AG04450 (cell line): Measurements from ENCODE around the gene UPK1B. TPM values are rescaled to one million over a fixed set of nuclear protein-coding genes. Genes with fewer than 3 reads are reported as not detected.

Experiments
- CTCF ChIA-PET: fragments of 300-600, 350-600 bp; formaldehyde crosslinking; extraction: SDS; loops from one replicate; lab custom pipeline; 2022; ENCODE audit warnings: antibody characterized with exemption, inconsistent platforms; lab: Charles Lee
- POLR2A ChIA-PET: fragments of 350-600 bp; formaldehyde crosslinking; extraction: SDS; loops from one replicate; lab custom pipeline; 2021; ENCODE audit warnings: antibody characterized with exemption, inconsistent platforms; lab: Yijun Ruan, JAX
- DNase-seq: peaks from one replicate; pipeline ENCODE4 v3.0.0-alpha.2; 2011; ENCODE audit warnings: low read depth, low spot score
- H3K27ac ChIP-seq: one replicate; pipeline ENCODE4 v1.5.1; 2012; ENCODE audit warnings: low read depth, low read length, control low read depth
- H3K27me3 ChIP-seq: one replicate; pipeline ENCODE4 v1.6.0; 2012; ENCODE audit warnings: low read length; ENCODE audit not compliant: control insufficient read depth, insufficient read depth
- H3K4me3 ChIP-seq: 2 replicates; pipeline ENCODE4 v1.5.1; 2011; ENCODE audit warnings: mild to moderate bottlenecking, low read depth, low read length, control low read depth
- H3K9me3 ChIP-seq: 2 replicates; pipeline ENCODE4 v1.5.1; 2012; ENCODE audit warnings: low read length; ENCODE audit not compliant: control insufficient read depth, insufficient read depth
- CTCF ChIP-seq: IDR thresholded peaks from 2 replicates; pipeline ENCODE4 v1.5.1; 2011; ENCODE audit warnings: low read depth, low read length, control low read depth, inconsistent platforms
- polyA plus RNA-seq: library from polyadenylated mRNA; depleted of rRNA; stranded (reverse); fragments of >200 nt; gene quantifications from 2 replicates; pipeline ENCODE4 v1.2.3, GENCODE V29; 2011

UPK1B gene
- polyA plus RNA-seq, 1 experiment, result 0.32 TPM

- ChIA-PET CTCF (interaction anchor here (0.9 to 1.6 kb wide), 4 partner anchors 10 to 119 kb away, joined by 3 to 4 read pairs (median 3); partner anchors contain the start of gene B4GALT4), POLR2A (interaction anchor here (2.8 kb wide), 1 partner anchor 14 kb away, joined by 13 read pairs; the partner anchor contains the start of gene B4GALT4)
- H3K9me3 ChIP-seq, result no peaks in the 10 kb centered on the region
- no peak overlapping the region for H3K4me3 ChIP-seq
- no peak for TF ChIP-seq CTCF
- no peak overlapping the region for H3K27ac ChIP-seq
- no peaks in the 10 kb centered on the region for H3K27me3 ChIP-seq
- no peak for DNase-seq
Measured at GRCh38 chr3:119227070-119227850, 53.9 kb downstream of the UPK1B start.

GRCh38 chr3:119228373-119229145 is 55.2 kb downstream of the UPK1B start:
- POLR2A ChIA-PET, result interaction anchor here (2.8 kb wide), 1 partner anchor 12 kb away, joined by 13 read pairs; the partner anchor contains the start of gene B4GALT4
- no peak for TF ChIP-seq CTCF
- no peak overlapping the region for H3K27ac ChIP-seq
- no peaks in the 10 kb centered on the region for H3K27me3 ChIP-seq
- CTCF ChIA-PET, result interaction anchor here (1.6 kb wide), 1 partner anchor 12 kb away, joined by 4 read pairs; the partner anchor contains the start of gene B4GALT4
- no peak overlapping the region for H3K4me3 ChIP-seq
- DNase-seq, result no peak
- no peaks in the 10 kb centered on the region for H3K9me3 ChIP-seq

- ChIA-PET CTCF (interaction anchor here (2.8 kb wide), 1 partner anchor 12 kb away, joined by 11 read pairs; the partner anchor contains the start of gene B4GALT4), POLR2A (interaction anchor here (2.8 kb wide), 1 partner anchor 12 kb away, joined by 13 read pairs; the partner anchor contains the start of gene B4GALT4)
- Histone ChIP-seq H3K4me3 (no peak overlapping the region), H3K27ac (no peak overlapping the region), H3K27me3 (no peaks in the 10 kb centered on the region), H3K9me3 (no peaks in the 10 kb centered on the region)
- no peak for TF ChIP-seq CTCF
- no peak for DNase-seq
Measured at GRCh38 chr3:119229190-119229589, 55.8 kb downstream of the UPK1B start.

- Histone ChIP-seq H3K9me3 (no peaks in the 10 kb centered on the region), H3K27me3 (no peaks in the 10 kb centered on the region), H3K27ac (no peak overlapping the region), H3K4me3 (no peak overlapping the region)
- DNase-seq, result no peak
- no peak for TF ChIP-seq CTCF
- POLR2A ChIA-PET, result no interaction called here
- CTCF ChIA-PET, result interaction anchor here (0.8 to 2.8 kb wide), 2 partner anchors 11 to 84 kb away, joined by 3 to 11 read pairs; partner anchors contain the start of genes B4GALT4 and TEX55
Measured at GRCh38 chr3:119230071-119230470, 56.7 kb downstream of the UPK1B start.
